Measurements from ENCODE around the gene AQP9. TPM values are rescaled to one million over a fixed set of nuclear protein-coding genes. Genes with fewer than 3 reads are reported as not detected.

AQP9 gene
- total RNA-seq, 1 experiment from 2014 or later: not detected

GRCh38 chr15:58145606-58146005, 7.4 kb downstream of the AQP9 start:
- no peaks in the 10 kb centered on the region for H3K27me3 ChIP-seq (ENCODE audit: low read length)
- H3K9me2 ChIP-seq (replicated peaks; ENCODE audit: insufficient read depth, low read length): no peaks in the 10 kb centered on the region
- no peak overlapping the region for H2AFZ ChIP-seq (ENCODE audit: low read length)
- no peak for DNase-seq
- no peaks in the 10 kb centered on the region for H3K79me2 ChIP-seq (ENCODE audit: low read length)
- H3K9ac ChIP-seq (ENCODE audit: low read length): no peak overlapping the region
- no peaks in the 10 kb centered on the region for H4K20me1 ChIP-seq (ENCODE audit: insufficient read depth, low read depth, low read length)
- H3K27ac ChIP-seq (ENCODE audit: low read length): no peak overlapping the region
- no peak overlapping the region for H3K4me3 ChIP-seq (ENCODE audit: low read length)
- H3K4me2 ChIP-seq (ENCODE audit: low read depth, low read length, poor library complexity, severe bottlenecking): no peak overlapping the region
- no peaks in the 10 kb centered on the region for H3K9me3 ChIP-seq (ENCODE audit: low read length)
- no peaks in the 10 kb centered on the region for H3K36me3 ChIP-seq (ENCODE audit: insufficient read depth, low read length)
- H3K4me1 ChIP-seq (ENCODE audit: low read length): no peaks in the 10 kb centered on the region

- H4K20me1 ChIP-seq (ENCODE audit: insufficient read depth, low read depth, low read length): no peaks in the 10 kb centered on the region
- DNase-seq: no peak
- H3K9ac ChIP-seq (ENCODE audit: low read length): no peak overlapping the region
- H3K9me3 ChIP-seq (ENCODE audit: low read length): no peaks in the 10 kb centered on the region
- no peaks in the 10 kb centered on the region for H3K27me3 ChIP-seq (ENCODE audit: low read length)
- H3K4me1 ChIP-seq (ENCODE audit: low read length): no peaks in the 10 kb centered on the region
- no peak overlapping the region for H3K27ac ChIP-seq (ENCODE audit: low read length)
- H3K79me2 ChIP-seq (ENCODE audit: low read length): no peaks in the 10 kb centered on the region
- no peaks in the 10 kb centered on the region for H3K36me3 ChIP-seq (ENCODE audit: insufficient read depth, low read length)
- H3K4me3 ChIP-seq (ENCODE audit: low read length): no peak overlapping the region
- no peaks in the 10 kb centered on the region for H3K9me2 ChIP-seq (replicated peaks; ENCODE audit: insufficient read depth, low read length)
- H3K4me2 ChIP-seq (ENCODE audit: low read depth, low read length, poor library complexity, severe bottlenecking): no peak overlapping the region
- H2AFZ ChIP-seq (ENCODE audit: low read length): no peak overlapping the region
These were observed 8.0 kb downstream of the AQP9 start for GRCh38 chr15:58146211-58146610.

GRCh38 chr15:58146749-58147148, 8.6 kb downstream of the AQP9 start:
- Histone ChIP-seq H3K27ac (ENCODE audit: low read length) (no peak overlapping the region), H2AFZ (ENCODE audit: low read length) (no peak overlapping the region)

DNA sequence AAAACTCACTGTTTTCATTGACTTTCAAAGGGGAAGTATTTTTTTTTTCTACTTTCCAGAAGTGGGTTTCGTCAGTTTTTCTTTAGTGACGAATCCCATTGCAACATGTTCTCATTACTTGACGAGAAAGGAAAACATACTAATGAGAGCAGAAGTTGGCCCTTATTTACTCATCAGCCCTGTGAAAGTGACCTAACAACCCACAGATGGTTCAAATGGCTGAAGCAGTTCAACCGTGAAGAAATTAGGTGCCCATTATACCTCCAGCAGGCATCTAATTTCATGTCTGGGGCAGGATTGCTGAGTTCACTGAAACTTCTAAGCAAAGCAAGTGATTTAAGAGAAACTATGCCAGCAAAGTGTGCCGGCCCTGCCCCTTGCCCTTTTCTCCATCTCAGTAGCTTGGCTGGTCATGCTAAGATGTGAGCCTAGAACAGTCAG, 9.0 kb downstream of the AQP9 start:
- H3K9ac ChIP-seq (ENCODE audit: low read length): no peak overlapping the region
- H4K20me1 ChIP-seq (ENCODE audit: insufficient read depth, low read depth, low read length): no peaks in the 10 kb centered on the region
- H3K9me3 ChIP-seq (ENCODE audit: low read length): no peaks in the 10 kb centered on the region
- no peak overlapping the region for H3K27ac ChIP-seq (ENCODE audit: low read length)
- no peak overlapping the region for H3K4me2 ChIP-seq (ENCODE audit: low read depth, low read length, poor library complexity, severe bottlenecking)
- no peaks in the 10 kb centered on the region for H3K27me3 ChIP-seq (ENCODE audit: low read length)
- no peak overlapping the region for H2AFZ ChIP-seq (ENCODE audit: low read length)
- no peak overlapping the region for H3K4me3 ChIP-seq (ENCODE audit: low read length)
- no peak for DNase-seq
- H3K4me1 ChIP-seq (ENCODE audit: low read length): no peaks in the 10 kb centered on the region
- no peaks in the 10 kb centered on the region for H3K79me2 ChIP-seq (ENCODE audit: low read length)
- no peaks in the 10 kb centered on the region for H3K9me2 ChIP-seq (replicated peaks; ENCODE audit: insufficient read depth, low read length)
- H3K36me3 ChIP-seq (ENCODE audit: insufficient read depth, low read length): no peaks in the 10 kb centered on the region

More at GRCh38 chr15:58146749-58147148, 8.6 kb downstream of the AQP9 start:
- Histone ChIP-seq H3K4me1 (ENCODE audit: low read length) (no peaks in the 10 kb centered on the region), H3K4me2 (ENCODE audit: low read depth, low read length, poor library complexity, severe bottlenecking) (no peak overlapping the region), H3K9ac (ENCODE audit: low read length) (no peak overlapping the region), H3K79me2 (ENCODE audit: low read length) (no peaks in the 10 kb centered on the region), H3K4me3 (ENCODE audit: low read length) (no peak overlapping the region), H3K9me2 (replicated peaks; ENCODE audit: insufficient read depth, low read length) (no peaks in the 10 kb centered on the region), H3K36me3 (ENCODE audit: insufficient read depth, low read length) (no peaks in the 10 kb centered on the region), H3K9me3 (ENCODE audit: low read length) (no peaks in the 10 kb centered on the region), H3K27me3 (ENCODE audit: low read length) (no peaks in the 10 kb centered on the region), H4K20me1 (ENCODE audit: insufficient read depth, low read depth, low read length) (no peaks in the 10 kb centered on the region)
- no peak for DNase-seq

DNA sequence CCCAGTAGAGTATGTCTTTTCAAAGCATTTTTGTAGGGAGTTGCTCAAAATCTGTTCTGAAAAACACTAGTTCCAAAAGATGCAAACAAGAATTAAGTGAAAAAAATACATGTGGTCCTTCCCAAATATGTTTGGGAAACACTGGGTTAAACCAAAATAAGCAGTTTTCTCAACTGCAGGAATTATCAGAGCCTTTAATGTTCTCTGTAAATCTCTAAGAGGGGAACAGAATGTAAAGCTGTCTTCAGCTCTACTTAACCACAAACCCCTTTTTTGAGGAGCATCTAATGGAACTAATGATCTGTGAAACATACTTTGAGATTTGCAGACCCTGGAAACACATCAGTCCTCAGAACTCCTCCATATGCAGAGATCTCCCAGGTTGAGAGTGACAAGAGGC, 9.9 kb downstream of the AQP9 start:
- H3K27ac ChIP-seq (ENCODE audit: low read length): no peak overlapping the region

GRCh38 chr15:58148633-58149445, 10.7 kb downstream of the AQP9 start:
- H3K4me2 ChIP-seq (ENCODE audit: low read depth, low read length, poor library complexity, severe bottlenecking): no peak overlapping the region
- no peak for DNase-seq
- no peaks in the 10 kb centered on the region for H3K4me1 ChIP-seq (ENCODE audit: low read length)
- no peaks in the 10 kb centered on the region for H4K20me1 ChIP-seq (ENCODE audit: insufficient read depth, low read depth, low read length)
- H2AFZ ChIP-seq (ENCODE audit: low read length): no peak overlapping the region
- no peaks in the 10 kb centered on the region for H3K36me3 ChIP-seq (ENCODE audit: insufficient read depth, low read length)
- no peaks in the 10 kb centered on the region for H3K79me2 ChIP-seq (ENCODE audit: low read length)
- H3K27me3 ChIP-seq (ENCODE audit: low read length): no peaks in the 10 kb centered on the region
- H3K27ac ChIP-seq (ENCODE audit: low read length): no peak overlapping the region
- H3K9ac ChIP-seq (ENCODE audit: low read length): no peak overlapping the region
- H3K9me3 ChIP-seq (ENCODE audit: low read length): no peaks in the 10 kb centered on the region
- no peak overlapping the region for H3K4me3 ChIP-seq (ENCODE audit: low read length)
- H3K9me2 ChIP-seq (replicated peaks; ENCODE audit: insufficient read depth, low read length): no peaks in the 10 kb centered on the region

More for the DNA sequence above, 9.9 kb downstream of the AQP9 start:
- Histone ChIP-seq H3K4me3 (ENCODE audit: low read length) (no peak overlapping the region), H4K20me1 (ENCODE audit: insufficient read depth, low read depth, low read length) (no peaks in the 10 kb centered on the region), H3K4me1 (ENCODE audit: low read length) (no peaks in the 10 kb centered on the region), H3K9ac (ENCODE audit: low read length) (no peak overlapping the region), H3K79me2 (ENCODE audit: low read length) (no peaks in the 10 kb centered on the region), H3K4me2 (ENCODE audit: low read depth, low read length, poor library complexity, severe bottlenecking) (no peak overlapping the region), H3K36me3 (ENCODE audit: insufficient read depth, low read length) (no peaks in the 10 kb centered on the region), H3K9me2 (replicated peaks; ENCODE audit: insufficient read depth, low read length) (no peaks in the 10 kb centered on the region), H3K9me3 (ENCODE audit: low read length) (no peaks in the 10 kb centered on the region), H3K27me3 (ENCODE audit: low read length) (no peaks in the 10 kb centered on the region), H2AFZ (ENCODE audit: low read length) (no peak overlapping the region)
- DNase-seq: no peak

DNA sequence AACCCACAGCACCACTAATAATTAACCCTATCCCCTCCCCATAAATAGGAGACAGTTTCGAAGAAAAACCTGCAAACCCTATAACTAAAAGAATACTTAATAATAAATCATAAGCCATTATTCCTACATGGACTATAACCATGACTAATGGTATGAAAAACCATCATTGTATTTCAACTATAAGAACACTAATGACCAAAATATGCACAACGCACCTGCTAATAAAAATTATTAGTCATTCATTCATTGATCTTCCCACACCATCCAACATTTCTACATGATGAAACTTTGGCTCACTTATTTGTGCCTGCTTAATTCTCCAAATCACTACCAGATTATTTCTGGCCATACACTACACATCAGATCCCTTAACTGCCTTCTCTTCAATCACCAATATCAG, 16.6 kb downstream of the AQP9 start:
- Histone ChIP-seq H3K79me2 (ENCODE audit: low read length) (no peaks in the 10 kb centered on the region), H3K27me3 (ENCODE audit: low read length) (no peaks in the 10 kb centered on the region), H3K4me1 (ENCODE audit: low read length) (no peaks in the 10 kb centered on the region), H2AFZ (ENCODE audit: low read length) (no peak overlapping the region), H3K9ac (ENCODE audit: low read length) (no peak overlapping the region), H3K27ac (ENCODE audit: low read length) (no peak overlapping the region), H4K20me1 (ENCODE audit: insufficient read depth, low read depth, low read length) (no peaks in the 10 kb centered on the region), H3K4me3 (ENCODE audit: low read length) (no peak overlapping the region), H3K4me2 (ENCODE audit: low read depth, low read length, poor library complexity, severe bottlenecking) (no peak overlapping the region), H3K9me2 (replicated peaks; ENCODE audit: insufficient read depth, low read length) (no peaks in the 10 kb centered on the region), H3K9me3 (ENCODE audit: low read length) (no peaks in the 10 kb centered on the region), H3K36me3 (ENCODE audit: insufficient read depth, low read length) (no peaks in the 10 kb centered on the region)
- no peak for DNase-seq

- H3K4me2 ChIP-seq (ENCODE audit: low read depth, low read length, poor library complexity, severe bottlenecking): no peak overlapping the region
- no peaks in the 10 kb centered on the region for H3K27me3 ChIP-seq (ENCODE audit: low read length)
- H3K4me1 ChIP-seq (ENCODE audit: low read length): no peaks in the 10 kb centered on the region
- no peak overlapping the region for H3K9ac ChIP-seq (ENCODE audit: low read length)
- no peak for DNase-seq
- H3K27ac ChIP-seq (ENCODE audit: low read length): no peak overlapping the region
- H3K79me2 ChIP-seq (ENCODE audit: low read length): no peaks in the 10 kb centered on the region
- H3K4me3 ChIP-seq (ENCODE audit: low read length): no peak overlapping the region
- H3K36me3 ChIP-seq (ENCODE audit: insufficient read depth, low read length): no peaks in the 10 kb centered on the region
- H2AFZ ChIP-seq (ENCODE audit: low read length): no peak overlapping the region
- H3K9me3 ChIP-seq (ENCODE audit: low read length): no peaks in the 10 kb centered on the region
- H3K9me2 ChIP-seq (replicated peaks; ENCODE audit: insufficient read depth, low read length): no peaks in the 10 kb centered on the region
- H4K20me1 ChIP-seq (ENCODE audit: insufficient read depth, low read depth, low read length): no peaks in the 10 kb centered on the region
These were observed 21.7 kb downstream of the AQP9 start for GRCh38 chr15:58159827-58160386.
